GM18858 (cell line): ENCODE measurements around the gene C20orf96.
"Not testable (repeated sequence)": the region's sequence is repeated elsewhere in the genome, so short reads cannot be mapped to it uniquely, and the experiment has no call there.

Source experiments
- ATAC-seq: cut with Tn5 transposase; IDR thresholded peaks from one replicate; pipeline ENCODE4 v1.9.1; 2021; ENCODE audit not compliant: unreplicated experiment

Gene C20orf96

GRCh38 chr20:290084-290831, at the start of gene C20orf96:
C20orf96 (minus strand) TSS chr20:290750; CDS start chr20:290610, 140 bp downstream.
- ATAC-seq = no peak

GRCh38 chr20:336040-336439, 45.5 kb upstream of the C20orf96 start:
- ATAC-seq = not testable (repeated sequence)

DNA sequence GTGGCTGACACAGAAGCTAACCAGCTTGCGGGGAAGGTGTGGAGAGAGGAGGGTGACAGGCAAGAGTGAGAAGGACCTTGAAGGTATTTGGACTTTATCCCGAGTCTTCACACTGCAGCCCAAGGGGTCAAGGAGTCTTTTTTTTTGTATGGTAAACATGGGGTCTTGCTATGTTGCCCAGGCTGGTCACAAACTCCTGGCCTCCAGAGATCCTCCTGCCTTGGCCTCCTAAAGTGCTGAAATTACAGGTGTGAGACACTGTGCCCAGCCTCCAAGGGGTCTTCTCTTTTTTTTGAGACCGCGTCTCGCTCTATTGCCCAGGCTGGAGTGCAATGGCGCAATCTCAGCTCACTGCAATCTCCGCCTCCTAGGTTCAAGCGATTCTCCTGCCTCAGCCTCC, 44.0 kb upstream of the C20orf96 start:
- no peak for ATAC-seq

GRCh38 chr20:330233-331149, 39.9 kb upstream of the C20orf96 start:
- peak; percentile 32 for ATAC-seq

DNA sequence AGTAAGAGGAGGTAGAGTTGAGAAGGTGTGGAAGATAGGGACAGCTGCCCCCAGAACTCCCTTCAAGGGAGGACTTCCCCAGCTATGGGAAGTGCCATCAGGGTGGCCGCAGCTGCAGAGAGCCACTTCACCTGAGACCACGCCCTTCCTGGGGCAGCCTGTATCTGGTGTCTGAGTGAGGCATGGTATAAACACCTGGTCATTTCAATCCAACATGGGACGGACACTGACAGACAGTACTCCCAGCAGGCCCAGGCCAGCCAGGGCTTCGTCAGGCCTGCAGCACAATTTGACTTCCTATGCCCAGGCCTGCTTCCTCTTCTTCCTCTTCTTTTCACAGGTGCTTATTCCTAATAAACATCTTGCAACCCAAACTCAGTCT, 39.3 kb upstream of the C20orf96 start:
- no peak for ATAC-seq

DNA sequence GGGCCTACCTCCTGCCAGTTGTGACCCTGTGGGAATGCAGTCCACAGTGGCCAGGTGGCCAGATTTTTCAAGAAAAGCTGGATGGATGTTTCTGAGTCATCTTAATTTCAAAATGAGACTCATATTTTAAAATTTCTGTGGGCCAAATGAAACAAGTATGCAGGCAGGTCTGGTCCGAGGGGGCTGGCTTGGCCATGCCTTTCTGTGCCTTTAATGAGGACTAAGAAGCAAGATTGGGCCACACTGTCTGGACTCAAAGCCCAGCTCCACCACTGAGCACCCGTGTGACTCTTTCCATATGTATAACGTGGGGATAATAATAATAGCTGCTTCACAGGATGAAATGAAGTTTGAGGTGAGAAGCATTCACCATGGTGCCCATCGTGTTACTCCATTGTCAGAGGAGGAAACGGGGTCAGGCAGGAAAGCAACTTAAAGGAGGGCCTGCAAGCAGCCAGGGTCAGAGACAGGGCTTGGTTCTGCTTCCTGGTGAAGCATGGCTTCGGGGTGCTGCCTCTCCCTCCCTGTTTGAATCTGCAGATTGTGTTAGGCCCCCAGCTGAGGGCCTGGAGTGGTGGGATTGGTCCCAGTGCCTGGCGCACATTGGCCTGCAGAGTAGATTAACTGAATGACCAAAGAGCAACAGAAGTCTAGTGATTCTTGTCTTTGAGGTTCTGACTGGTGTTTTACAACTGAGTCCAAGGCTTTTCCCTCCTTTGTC, 38.6 kb upstream of the C20orf96 start:
- ATAC-seq = no peak

DNA sequence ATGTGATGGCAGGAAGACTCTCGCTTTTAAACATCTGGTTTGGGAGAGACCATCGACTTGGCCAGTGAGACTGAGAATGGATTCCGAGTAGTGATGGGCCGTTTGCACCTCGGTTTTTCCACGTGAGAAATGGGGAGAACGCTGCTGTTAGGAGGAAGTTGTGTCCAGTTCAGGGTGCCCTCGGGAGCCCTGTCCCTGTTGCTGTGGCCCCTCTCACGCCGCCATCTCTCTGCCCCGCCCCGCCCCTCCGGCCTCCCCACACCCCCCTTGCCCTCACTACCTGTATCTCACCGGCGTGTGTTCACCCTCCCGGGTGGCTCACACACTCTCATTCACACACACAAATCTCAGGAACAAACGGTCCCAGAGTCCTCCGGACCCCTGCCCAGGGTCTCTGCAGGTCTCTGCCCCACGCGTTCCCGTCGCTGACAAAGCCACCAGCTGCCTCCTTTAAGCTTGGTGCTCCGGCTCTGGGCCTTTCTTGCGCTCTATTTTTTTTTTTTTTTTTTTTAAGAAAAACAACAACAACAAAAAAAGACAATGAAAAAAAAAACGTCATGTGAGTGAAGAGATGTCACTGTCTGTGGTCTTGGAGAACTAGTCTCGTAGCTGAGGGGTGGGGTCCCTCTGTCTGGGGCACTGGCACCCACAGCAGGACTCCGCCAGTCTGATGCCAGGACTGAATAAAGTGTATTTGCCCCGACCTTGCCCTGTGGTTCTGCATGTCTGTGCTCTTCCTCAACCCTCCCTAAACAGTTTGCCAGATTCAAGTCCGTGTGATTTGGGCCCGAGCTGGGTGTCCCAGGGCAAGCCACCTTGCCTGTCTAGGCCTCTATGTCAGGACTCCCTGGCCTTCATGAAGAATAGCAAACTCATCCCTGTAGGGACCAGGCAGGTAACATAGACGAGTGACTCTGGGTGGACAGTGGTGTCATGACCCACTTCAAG, 37.8 kb upstream of the C20orf96 start:
- ATAC-seq = no peak

DNA sequence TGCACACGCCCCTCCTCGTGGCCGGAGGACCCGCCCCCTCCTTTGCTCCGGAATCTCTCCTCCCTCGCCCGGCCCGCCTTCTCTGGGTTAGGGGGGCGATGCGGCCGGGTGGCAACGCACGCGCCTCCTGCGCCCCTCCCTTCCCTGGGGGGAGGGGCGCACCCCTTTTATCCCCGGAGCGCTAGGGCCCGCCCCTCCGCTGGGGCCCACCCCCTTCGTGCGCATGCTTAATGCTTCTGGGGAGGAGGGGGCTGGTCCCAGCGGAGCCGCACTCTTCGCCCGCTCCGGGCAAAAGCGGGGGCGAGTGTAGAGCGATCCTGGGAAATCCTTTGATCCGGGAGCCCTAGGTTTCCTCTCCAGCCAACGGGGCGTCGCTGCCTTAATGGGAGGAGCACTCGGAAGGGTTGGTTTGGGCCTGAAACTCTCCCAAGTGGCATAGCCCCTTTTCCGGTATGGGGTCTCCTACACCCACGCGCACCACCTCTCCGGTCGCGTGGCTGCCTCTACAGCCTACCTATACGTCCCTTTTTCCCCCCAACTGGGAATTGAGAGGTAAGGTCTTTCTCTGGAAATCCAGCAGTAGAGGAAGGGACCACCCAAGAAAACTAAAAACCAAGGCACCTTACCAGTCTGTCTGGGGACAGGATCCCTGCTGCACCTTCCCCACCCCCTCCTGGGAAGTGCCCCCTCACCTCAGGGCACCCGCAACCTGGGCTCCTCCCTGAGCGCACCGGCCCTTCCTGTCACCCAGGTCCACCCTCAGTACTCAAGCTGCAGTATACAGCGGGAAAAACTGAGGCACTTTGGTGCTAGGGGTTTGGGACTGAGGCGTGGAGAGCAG, 36.9 kb upstream of the C20orf96 start:
- ATAC-seq = no peak

DNA sequence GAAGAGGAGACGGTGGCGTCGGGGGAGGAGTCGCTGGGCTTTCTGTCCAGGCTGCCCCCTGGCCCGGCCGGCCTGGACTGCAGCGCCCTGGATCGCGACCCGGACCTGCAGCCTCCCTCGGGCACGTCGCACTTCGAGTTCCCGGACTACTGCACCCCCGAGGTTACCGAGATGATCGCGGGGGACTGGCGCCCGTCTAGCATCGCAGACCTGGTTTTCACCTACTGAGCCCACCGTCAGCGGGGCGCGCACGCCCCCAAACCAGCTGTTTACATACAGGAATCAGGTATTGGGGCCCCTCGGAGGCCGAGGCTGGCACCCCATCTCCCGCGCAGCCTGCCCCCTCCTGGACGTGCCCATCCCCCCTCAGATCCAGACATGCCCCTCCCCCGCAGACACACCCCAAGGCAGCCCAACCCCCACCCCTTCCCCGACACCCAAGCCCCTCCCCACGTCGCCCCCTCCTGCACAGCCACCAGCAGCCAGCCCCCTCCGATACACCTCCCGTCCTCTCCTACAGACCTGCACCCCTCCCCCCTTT, 36.2 kb upstream of the C20orf96 start:
- ATAC-seq = no peak

DNA sequence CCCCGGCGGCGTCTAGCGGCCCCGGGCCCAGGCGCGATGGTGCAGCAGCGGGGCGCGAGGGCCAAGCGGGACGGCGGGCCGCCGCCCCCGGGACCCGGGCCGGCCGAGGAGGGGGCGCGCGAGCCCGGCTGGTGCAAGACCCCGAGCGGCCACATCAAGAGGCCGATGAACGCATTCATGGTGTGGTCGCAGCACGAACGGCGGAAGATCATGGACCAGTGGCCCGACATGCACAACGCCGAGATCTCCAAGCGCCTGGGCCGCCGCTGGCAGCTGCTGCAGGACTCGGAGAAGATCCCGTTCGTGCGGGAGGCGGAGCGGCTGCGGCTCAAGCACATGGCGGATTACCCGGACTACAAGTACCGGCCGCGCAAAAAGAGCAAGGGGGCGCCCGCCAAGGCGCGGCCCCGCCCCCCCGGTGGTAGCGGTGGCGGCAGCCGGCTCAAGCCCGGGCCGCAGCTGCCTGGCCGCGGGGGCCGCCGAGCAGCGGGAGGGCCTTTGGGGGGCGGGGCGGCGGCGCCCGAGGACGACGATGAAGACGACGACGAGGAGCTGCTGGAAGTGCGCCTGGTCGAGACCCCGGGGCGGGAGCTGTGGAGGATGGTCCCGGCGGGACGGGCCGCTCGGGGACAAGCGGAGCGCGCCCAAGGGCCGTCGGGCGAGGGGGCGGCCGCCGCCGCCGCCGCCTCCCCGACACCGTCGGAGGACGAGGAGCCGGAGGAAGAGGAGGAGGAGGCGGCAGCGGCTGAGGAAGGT, 35.5 kb upstream of the C20orf96 start:
- ATAC-seq = no peak

DNA sequence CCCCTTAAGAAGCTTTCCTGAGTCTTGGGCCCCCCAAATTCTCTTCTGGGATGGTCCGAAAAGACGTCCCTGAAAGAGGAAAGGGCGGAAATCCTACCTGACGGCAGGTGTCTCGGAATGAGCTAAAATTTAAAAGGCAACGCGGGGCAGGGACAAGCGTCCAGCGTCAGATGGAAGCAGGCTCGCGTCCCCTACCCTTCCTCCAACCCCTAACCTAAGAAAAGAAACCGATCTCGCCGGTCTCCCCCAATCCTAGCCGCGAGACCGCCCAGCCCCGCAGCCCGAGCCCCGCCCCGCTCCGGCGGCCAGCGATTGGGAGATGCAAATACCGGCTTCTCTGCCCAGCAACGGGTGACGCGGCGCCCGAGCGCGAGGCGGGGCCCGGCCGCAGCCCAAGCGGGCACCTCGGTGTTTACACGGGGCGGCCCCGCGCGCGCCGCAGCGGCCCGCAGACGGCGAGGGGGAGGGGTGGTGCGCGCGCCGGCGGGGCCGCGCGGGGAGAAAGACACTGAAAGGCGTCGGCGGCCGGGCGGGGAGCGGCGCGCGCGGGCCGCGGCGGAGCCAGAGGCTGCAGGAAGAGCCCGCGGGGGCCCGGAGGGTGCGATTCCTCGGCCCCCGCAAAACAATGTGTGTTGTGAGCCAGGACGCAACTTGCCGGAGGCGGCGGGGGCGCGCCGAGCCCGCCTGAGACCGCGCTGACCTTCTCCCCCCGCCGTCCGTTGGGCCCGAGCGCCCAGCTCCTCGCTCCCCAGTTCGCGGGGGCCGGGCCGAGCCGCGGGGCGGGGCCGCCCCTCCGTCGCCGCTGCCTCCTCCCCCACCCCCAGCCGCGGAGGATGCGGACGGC, 34.7 kb upstream of the C20orf96 start, which contains the start of gene SOX12:
TSS of gene SOX12 (plus strand) at position 508 of the 844 bp plus-strand sequence. CDS start 373 bp downstream, outside the sequence.
- ATAC-seq = peak; percentile 58

DNA sequence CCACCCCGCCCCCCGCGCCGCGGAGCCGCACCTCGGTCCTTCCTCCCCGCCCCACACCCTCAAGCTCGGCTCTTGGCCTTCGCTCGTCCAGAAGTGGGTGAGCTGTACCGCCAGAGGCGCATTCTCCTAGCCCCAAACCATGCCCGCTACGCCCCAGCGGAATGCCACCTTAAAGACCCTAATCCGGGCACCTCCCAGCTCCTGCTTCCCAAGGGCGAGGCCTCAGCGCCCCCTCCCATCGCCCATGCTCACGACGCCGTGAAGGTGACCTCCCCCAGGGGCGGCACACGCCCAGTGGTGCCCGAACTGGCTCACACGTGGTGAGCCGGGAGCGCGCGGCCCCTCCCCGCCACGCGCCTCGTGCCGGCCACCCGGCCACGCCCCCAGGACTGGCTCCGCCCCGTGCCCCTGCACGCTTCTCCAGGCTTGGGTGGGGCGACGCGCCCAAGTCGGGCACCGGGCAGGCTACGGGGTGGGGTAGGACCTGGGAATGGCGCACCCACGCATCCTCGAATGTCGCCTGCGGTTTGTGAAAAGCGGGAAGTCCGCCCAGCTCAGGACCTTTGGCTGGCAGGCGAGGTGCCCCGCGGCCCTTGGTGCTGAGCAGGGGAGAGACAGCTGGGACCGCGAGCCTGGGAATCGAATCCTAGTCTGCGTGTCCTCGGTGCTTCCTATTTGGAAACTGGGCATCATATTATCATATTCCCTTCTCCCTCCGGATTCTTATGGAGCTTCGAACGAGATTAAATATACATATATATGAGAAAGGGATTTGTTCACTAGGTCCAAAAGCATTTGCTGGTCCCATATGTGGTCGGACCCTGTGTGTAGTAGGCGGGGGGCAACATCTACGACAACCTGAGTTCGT, 33.9 kb upstream of the C20orf96 start:
- ATAC-seq = peak; percentile 43

DNA sequence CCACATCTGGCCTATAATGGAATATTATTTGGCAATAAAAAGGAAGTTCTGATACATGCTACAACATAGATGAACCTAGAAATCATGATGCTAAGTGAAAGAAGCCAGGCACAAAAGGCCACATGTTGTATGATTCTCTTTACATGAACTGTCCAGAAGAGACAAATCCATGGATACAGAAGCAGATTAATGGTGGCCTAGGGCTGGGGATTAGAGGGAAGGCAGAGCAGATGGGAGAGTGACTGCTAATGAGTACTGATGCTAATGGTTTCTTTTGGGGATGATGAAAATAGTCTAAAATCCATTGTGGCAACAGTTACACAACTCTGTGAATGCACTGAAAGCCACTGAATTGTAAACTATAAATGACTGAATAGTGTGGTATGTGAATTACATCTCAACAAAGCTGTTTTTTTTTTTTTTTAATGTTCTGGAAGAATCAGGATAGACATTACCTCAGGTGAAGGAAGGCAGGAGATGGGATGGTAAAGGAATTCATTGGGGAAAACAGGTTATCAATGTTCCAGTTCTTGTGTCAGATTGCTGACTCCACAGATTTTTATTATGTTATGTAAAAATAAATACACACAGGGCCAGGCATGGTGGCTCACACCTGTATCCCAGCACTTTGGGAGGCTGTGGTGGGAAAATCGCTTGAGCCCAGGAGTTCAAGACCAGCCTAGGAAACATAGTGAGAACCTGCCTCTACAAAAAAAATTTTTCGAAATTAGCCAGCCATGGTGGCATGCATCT, 25.9 kb upstream of the C20orf96 start:
- ATAC-seq = no peak

DNA sequence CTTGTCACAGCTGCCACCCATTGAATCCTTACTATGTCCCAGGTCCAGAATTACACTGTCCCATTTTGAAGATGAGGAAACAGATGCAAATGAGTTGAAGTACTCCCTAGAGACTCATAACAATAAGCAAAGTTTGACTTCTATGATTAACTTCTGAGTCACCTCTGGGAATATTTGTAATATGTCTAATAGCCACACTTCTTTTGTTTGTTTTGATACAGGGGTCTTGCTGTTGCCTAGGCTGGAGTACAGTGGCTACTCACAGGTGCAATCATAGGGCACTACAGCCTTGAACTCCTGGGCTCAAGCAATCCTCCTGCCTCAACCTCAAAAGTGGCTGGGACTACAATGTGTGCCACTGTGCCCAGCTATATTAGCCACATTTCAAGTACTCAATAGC, 23.4 kb upstream of the C20orf96 start:
- no peak for ATAC-seq

DNA sequence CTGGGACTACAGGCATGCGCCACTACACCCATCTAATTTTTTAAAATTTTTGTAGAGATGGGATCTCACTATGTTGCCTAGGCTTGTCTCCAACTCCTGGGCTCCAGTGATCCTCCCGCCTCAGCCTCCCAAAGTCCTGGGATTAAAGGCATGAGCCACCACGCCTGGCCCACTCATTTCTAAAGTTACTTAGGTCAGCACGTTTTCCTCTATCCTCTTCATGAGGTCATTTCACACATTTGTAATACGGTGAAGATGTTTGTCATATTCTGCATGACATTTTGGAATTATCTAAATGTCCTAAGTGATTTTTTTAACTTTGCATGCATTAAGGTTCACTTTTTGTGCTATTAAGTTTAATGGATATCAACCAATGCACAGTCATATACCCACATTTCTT, 22.9 kb upstream of the C20orf96 start:
- no peak for ATAC-seq

- ATAC-seq = no peak
These were observed 22.3 kb upstream of the C20orf96 start for GRCh38 chr20:312866-313265.
